ENCODE results near the gene SLC19A1. TPM values are rescaled to one million over a fixed set of nuclear protein-coding genes. Genes with fewer than 3 reads are reported as not detected.
A peak's percentile ranks its signal among the peaks of the same experiment; 100 is the strongest.
"Not testable (repeated sequence)": the region's sequence is repeated elsewhere in the genome, so short reads cannot be mapped to it uniquely, and the experiment has no call there.

Gene SLC19A1
- total and polyA plus RNA-seq, 3 experiments from 2014 or later = 7.0 to 66.8 (median 55.7) TPM

DNA sequence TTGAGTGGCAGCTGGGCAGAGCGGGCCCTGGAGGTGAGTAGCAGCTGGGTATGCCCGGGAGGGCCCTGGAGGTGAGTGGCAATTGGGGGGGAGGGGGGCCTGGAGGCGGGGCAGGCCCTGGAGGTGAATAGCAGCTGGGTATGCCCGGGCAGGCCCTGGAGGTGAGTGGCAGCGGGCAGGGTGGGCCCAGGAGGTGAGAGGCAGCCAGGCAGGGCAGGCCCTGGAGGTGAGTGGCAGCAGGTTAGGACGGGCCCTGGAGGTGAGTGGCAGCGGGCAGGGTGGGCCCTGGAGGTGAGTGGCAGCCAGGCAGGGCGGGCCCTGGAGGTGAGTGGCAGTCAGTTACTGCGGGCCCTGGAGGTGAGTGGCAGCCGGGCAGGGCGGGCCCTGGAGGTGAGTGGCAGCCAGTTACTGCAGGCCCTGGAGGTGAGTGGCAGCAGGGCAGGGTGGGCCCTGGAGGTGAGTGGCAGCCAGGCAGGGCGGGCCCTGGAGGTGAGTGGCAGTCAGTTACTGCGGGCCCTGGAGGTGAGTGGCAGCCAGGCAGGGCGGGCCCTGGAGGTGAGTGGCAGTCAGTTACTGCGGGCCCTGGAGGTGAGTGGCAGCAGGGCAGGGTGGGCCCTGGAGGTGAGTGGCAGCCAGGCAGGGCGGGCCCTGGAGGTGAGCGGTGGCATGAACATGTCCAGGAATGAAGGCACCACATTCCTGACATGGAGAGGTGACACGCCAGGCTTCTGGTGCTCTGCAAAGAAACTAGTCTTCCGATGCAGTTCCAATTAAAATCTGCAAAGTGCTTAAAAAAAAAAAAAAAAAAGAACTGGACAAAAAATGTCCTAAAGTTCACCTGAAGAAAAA, 14.9 kb downstream of the SLC19A1 start:
- peak in 1 of 5 donors; percentile 30 for DNase-seq
- CTCF ChIA-PET; H3K9me3 ChIP-seq (ENCODE audit: low read length); H3K27me3 Mint-ChIP-seq; H3K4me1 Mint-ChIP-seq; H3K4me3 Mint-ChIP-seq; H3K9me3 Mint-ChIP-seq; H3K4me3 ChIP-seq (ENCODE audit: low read length); H3K4me1 ChIP-seq (ENCODE audit: insufficient read depth, low read length); H3K36me3 ChIP-seq (ENCODE audit: insufficient read depth, low read length); POLR2A ChIA-PET; H3K27me3 ChIP-seq (ENCODE audit: insufficient read depth, low read length, poor library complexity, severe bottlenecking); H3K27ac ChIP-seq (ENCODE audit: low read depth, low read length): not testable (repeated sequence)
- Mint-ChIP-seq H3K27ac (peak overlapping the region in 1 of 8 donors; percentile 87), H3K36me3 (peaks cover 0 to 15% (median 0%) of the 10 kb centered on the region in 3 donors)

DNA sequence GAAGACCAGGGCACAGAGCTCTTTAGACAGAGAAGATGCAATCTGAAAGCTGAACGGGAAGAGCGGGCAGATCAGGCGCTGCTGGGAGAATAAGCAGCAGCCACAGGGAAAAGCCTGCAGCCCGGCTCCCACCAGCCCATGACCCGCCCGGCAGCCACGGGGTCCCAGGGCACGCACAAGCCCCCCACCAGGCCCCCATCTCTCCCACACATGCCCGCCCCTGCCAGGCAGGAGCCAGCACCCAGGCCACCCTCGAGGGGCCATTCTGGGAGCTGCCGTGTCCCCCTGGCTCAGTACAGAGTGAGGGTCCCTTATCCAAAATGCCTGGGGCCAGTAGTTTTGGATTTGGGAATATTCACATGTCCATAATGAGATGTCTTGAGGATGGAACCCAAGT, 16.3 kb downstream of the SLC19A1 start:
- Histone ChIP-seq H3K27ac (ENCODE audit: low read depth, low read length) (no peak overlapping the region), H3K27me3 (ENCODE audit: insufficient read depth, low read length, poor library complexity, severe bottlenecking) (no peaks in the 10 kb centered on the region), H3K4me1 (ENCODE audit: insufficient read depth, low read length) (no peaks in the 10 kb centered on the region), H3K4me3 (ENCODE audit: low read length) (no peak overlapping the region), H3K9me3 (ENCODE audit: low read length) (no peaks in the 10 kb centered on the region), H3K36me3 (ENCODE audit: insufficient read depth, low read length) (peaks cover 9% of the 10 kb centered on the region)
- peaks cover 0 to 4% (median 0%) of the 10 kb centered on the region in 5 donors for H3K9me3 Mint-ChIP-seq
- no peaks in the 10 kb centered on the region for H3K27me3 Mint-ChIP-seq
- ChIA-PET POLR2A (no interaction called here), CTCF (no interaction called here)
- no peaks in the 10 kb centered on the region for H3K4me1 Mint-ChIP-seq
- DNase-seq = peak in 1 of 5 donors; percentile 27
- H3K36me3 Mint-ChIP-seq = peaks cover 7 to 30% (median 11%) of the 10 kb centered on the region in 3 donors
- no peak overlapping the region for H3K27ac Mint-ChIP-seq
- H3K4me3 Mint-ChIP-seq = no peak overlapping the region

DNA sequence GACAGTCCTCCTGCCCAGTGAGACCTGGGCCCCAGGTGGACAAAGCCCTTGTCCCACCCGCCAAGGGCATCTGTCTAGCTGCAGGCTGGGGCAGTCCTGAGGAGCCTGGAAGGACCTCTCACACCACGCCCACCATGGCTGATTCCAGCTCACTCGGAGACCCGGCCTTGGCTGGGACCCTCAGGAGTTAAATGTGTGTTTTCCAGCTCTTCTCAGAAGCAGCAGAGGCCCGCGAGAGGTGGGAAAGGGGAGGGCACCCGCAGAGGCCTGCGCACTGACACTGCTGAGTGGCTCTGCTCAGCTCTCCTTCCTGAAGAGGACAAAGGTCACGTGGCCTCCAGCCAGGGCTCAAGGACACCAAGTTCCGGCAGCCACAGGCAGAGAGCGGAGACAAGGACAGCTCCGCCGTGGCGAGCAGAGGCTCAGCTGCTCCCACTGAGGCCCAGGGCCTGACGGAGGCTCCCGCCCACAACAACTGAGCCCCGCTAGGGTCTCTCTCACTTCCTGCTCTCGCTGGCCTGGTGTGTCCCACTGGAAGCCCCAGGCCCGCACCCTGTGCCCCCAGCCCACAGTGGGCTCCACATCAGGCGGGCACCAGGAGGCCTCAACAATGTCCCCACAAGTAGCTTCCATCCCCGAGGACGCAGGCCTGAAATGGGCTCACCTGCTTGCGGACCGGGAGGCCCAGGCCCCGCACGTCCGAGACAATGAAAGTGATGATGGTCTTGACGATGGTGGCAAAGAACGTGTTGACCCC, 16.9 kb downstream of the SLC19A1 start:
- peaks cover 9% of the 10 kb centered on the region for H3K36me3 ChIP-seq (ENCODE audit: insufficient read depth, low read length)
- no peaks in the 10 kb centered on the region for H3K4me1 ChIP-seq (ENCODE audit: insufficient read depth, low read length)
- H3K9me3 ChIP-seq (ENCODE audit: low read length) = no peaks in the 10 kb centered on the region
- no peaks in the 10 kb centered on the region for H3K27me3 ChIP-seq (ENCODE audit: insufficient read depth, low read length, poor library complexity, severe bottlenecking)
- H3K27ac Mint-ChIP-seq = peak overlapping the region in 1 of 8 donors; percentile 74
- POLR2A ChIA-PET = no interaction called here
- no peaks in the 10 kb centered on the region for H3K4me1 Mint-ChIP-seq
- no peak overlapping the region for H3K4me3 Mint-ChIP-seq
- H3K27me3 Mint-ChIP-seq = no peaks in the 10 kb centered on the region
- H3K36me3 Mint-ChIP-seq = peaks cover 11 to 34% (median 14%) of the 10 kb centered on the region in 3 donors
- H3K27ac ChIP-seq (ENCODE audit: low read depth, low read length) = no peak overlapping the region
- CTCF ChIA-PET = no interaction called here
- peak in 1 of 5 donors; percentile 31 for DNase-seq
- peaks cover 0 to 9% (median under 1%) of the 10 kb centered on the region in 5 donors for H3K9me3 Mint-ChIP-seq
- H3K4me3 ChIP-seq (ENCODE audit: low read length) = no peak overlapping the region

DNA sequence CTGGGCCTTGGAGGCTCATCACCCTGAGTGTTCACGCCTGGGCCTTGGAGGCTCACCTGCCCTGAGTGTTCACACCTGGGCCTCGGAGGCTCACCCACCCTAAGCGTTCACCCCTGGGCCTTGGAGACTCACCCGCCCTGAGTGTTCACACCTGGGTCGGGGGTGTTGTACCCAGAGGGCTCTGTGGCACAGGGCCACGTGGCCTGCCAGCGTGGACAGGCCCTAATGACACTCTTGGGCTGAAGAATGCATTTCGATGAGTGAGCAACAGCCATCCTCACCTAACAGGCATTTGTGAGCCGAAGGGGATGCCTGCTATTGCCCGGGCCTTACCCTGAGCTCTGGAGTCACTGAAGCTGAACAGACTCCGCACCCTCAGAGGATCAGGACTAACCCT, 17.5 kb downstream of the SLC19A1 start:
- peak in 1 of 5 donors; percentile 20 for DNase-seq
- H3K9me3 ChIP-seq (ENCODE audit: low read length) = no peaks in the 10 kb centered on the region
- Mint-ChIP-seq H3K4me3 (no peak overlapping the region), H3K27ac (no peak overlapping the region), H3K4me1 (no peaks in the 10 kb centered on the region), H3K27me3 (no peaks in the 10 kb centered on the region), H3K9me3 (peaks cover 4 to 14% (median 6%) of the 10 kb centered on the region in 5 donors), H3K36me3 (peaks cover 15 to 39% (median 20%) of the 10 kb centered on the region in 3 donors)
- H3K4me1 ChIP-seq (ENCODE audit: insufficient read depth, low read length) = no peaks in the 10 kb centered on the region
- no peak overlapping the region for H3K27ac ChIP-seq (ENCODE audit: low read depth, low read length)
- H3K36me3 ChIP-seq (ENCODE audit: insufficient read depth, low read length) = peaks cover 6% of the 10 kb centered on the region
- no peaks in the 10 kb centered on the region for H3K27me3 ChIP-seq (ENCODE audit: insufficient read depth, low read length, poor library complexity, severe bottlenecking)
- H3K4me3 ChIP-seq (ENCODE audit: low read length) = no peak overlapping the region
- CTCF ChIA-PET = no interaction called here
- POLR2A ChIA-PET = no interaction called here

DNA sequence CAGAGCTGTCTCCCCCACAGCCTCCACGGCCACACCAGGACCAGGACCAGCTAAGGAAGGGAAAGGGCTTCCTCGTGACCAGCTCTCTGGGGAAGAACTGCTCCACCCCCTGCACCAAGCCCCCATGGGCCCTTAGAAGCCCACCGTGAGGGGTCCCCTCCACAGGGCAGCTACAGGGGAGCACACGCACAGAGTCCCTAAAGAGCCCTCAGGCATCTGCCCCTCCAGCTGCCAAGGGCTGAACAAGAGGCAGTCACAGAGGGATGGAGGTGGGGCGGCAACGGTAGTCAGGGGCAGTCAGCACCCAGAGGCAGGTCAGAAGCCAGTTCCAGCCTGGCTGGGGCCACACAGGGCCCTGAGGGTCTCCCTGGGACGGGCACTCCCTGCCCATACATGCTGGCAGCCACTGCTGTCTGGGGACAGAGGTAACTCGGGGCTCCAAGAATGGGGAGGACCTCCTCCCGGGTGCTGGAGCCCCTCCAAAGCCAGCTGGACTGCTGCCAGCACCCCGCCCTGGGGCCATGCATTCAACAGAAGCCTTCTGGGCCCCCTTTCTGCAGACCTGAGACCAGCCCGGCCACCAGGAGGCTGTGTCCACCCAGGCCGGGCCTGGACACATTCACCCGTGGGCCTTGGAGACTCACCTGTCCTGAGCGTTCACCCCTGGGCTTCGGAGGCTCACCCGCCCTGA, 18.7 kb downstream of the SLC19A1 start:
- H3K4me3 ChIP-seq (ENCODE audit: low read length) = no peak overlapping the region
- H3K36me3 ChIP-seq (ENCODE audit: insufficient read depth, low read length) = peaks cover under 1% of the 10 kb centered on the region
- H3K9me3 ChIP-seq (ENCODE audit: low read length) = peaks cover 10% of the 10 kb centered on the region
- H3K4me1 Mint-ChIP-seq = peaks cover 0 to under 1% (median 0%) of the 10 kb centered on the region in 3 donors
- H3K27me3 ChIP-seq (ENCODE audit: insufficient read depth, low read length, poor library complexity, severe bottlenecking) = no peaks in the 10 kb centered on the region
- no peak overlapping the region for H3K27ac ChIP-seq (ENCODE audit: low read depth, low read length)
- H3K36me3 Mint-ChIP-seq = peaks cover 19 to 51% (median 32%) of the 10 kb centered on the region in 3 donors
- H3K9me3 Mint-ChIP-seq = peaks cover 12 to 26% (median 18%) of the 10 kb centered on the region in 5 donors
- H3K27ac Mint-ChIP-seq = no peak overlapping the region
- no peaks in the 10 kb centered on the region for H3K4me1 ChIP-seq (ENCODE audit: insufficient read depth, low read length)
- H3K27me3 Mint-ChIP-seq = no peaks in the 10 kb centered on the region
- no peak overlapping the region for H3K4me3 Mint-ChIP-seq
- DNase-seq = peak in 1 of 5 donors; percentile 31
- ChIA-PET CTCF (no interaction called here), POLR2A (no interaction called here)

DNA sequence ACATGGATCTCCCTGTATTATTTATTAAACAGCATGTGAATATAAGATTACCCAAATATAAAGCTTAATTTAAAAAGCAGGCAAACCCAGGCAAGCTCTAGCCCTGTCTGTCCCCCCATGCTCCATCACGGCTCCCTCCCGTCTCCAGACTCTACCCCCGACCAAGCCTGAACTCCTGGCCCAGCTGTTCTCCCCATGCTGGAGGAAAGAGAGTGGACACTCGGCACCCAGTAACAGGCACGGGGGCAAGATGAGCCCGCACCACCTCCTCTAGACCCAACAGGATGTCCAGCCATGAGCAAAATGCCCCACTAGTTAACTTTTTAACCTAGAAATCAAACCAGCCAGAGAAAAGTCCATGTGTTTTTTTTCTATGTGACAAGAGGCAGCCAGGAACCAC, 19.3 kb downstream of the SLC19A1 start:
- H3K27ac ChIP-seq (ENCODE audit: low read depth, low read length) = no peak overlapping the region
- Mint-ChIP-seq H3K4me1 (peaks cover under 1 to 6% (median 3%) of the 10 kb centered on the region in 3 donors), H3K36me3 (peaks cover 20 to 54% (median 38%) of the 10 kb centered on the region in 3 donors), H3K27ac (no peak overlapping the region), H3K4me3 (no peak overlapping the region), H3K27me3 (no peaks in the 10 kb centered on the region), H3K9me3 (peaks cover 15 to 32% (median 24%) of the 10 kb centered on the region in 5 donors)
- H3K4me3 ChIP-seq (ENCODE audit: low read length) = no peak overlapping the region
- ChIA-PET CTCF (no interaction called here), POLR2A (no interaction called here)
- H3K4me1 ChIP-seq (ENCODE audit: insufficient read depth, low read length) = no peaks in the 10 kb centered on the region
- H3K27me3 ChIP-seq (ENCODE audit: insufficient read depth, low read length, poor library complexity, severe bottlenecking) = no peaks in the 10 kb centered on the region
- H3K36me3 ChIP-seq (ENCODE audit: insufficient read depth, low read length) = no peaks in the 10 kb centered on the region
- H3K9me3 ChIP-seq (ENCODE audit: low read length) = peaks cover 10% of the 10 kb centered on the region
- no peak for DNase-seq

DNA sequence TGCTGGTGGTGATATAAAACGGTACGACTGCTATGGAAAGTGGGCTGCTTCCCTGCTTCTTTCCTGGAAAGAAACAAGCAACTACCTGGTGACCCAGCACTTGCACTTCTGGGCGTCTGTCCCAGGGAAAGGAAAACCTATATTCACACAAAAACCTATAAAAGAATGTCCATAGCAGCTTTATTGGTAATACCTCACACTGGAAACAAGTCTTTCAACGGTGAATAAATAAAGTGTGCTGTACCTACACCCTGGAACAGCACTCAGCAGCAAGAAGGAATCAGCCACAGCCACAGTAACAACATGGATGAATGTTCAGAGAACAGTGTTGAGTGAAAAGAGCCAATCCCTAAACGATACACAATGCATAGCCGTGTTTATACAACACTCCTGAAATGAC, 19.9 kb downstream of the SLC19A1 start:
- DNase-seq = no peak
- Histone ChIP-seq H3K4me3 (ENCODE audit: low read length) (no peak overlapping the region), H3K36me3 (ENCODE audit: insufficient read depth, low read length) (no peaks in the 10 kb centered on the region), H3K27me3 (ENCODE audit: insufficient read depth, low read length, poor library complexity, severe bottlenecking) (no peaks in the 10 kb centered on the region), H3K27ac (ENCODE audit: low read depth, low read length) (no peak overlapping the region), H3K4me1 (ENCODE audit: insufficient read depth, low read length) (no peaks in the 10 kb centered on the region), H3K9me3 (ENCODE audit: low read length) (peaks cover 10% of the 10 kb centered on the region)
- Mint-ChIP-seq H3K27ac (no peak overlapping the region), H3K4me3 (no peak overlapping the region), H3K9me3 (peaks cover 18 to 34% (median 26%) of the 10 kb centered on the region in 5 donors), H3K4me1 (peaks cover 5 to 10% (median 9%) of the 10 kb centered on the region in 3 donors), H3K27me3 (no peaks in the 10 kb centered on the region), H3K36me3 (peaks cover 23 to 53% (median 41%) of the 10 kb centered on the region in 3 donors)
- ChIA-PET POLR2A (no interaction called here), CTCF (no interaction called here)

DNA sequence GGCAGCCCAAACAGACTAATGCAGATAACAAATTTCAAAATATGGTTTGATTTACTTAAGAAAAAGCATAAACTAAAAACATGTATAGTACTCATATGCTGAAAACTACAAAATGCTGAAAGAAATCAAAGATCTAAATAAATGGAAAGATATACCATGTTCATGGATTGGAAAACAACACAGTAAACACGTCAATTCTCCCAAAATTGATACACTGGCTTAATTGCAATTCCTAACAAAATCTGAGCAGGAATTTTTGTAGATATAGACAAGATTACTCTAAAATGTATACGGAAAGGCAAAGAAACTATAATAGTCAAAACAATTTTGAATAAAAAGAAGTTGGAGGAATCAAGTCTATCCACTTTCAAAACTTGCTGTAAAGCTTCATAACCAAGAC, 21.0 kb downstream of the SLC19A1 start:
- Histone ChIP-seq H3K4me1 (ENCODE audit: insufficient read depth, low read length) (no peaks in the 10 kb centered on the region), H3K9me3 (ENCODE audit: low read length) (peaks cover 10% of the 10 kb centered on the region), H3K4me3 (ENCODE audit: low read length) (no peak overlapping the region), H3K27me3 (ENCODE audit: insufficient read depth, low read length, poor library complexity, severe bottlenecking) (no peaks in the 10 kb centered on the region), H3K36me3 (ENCODE audit: insufficient read depth, low read length) (no peaks in the 10 kb centered on the region), H3K27ac (ENCODE audit: low read depth, low read length) (no peak overlapping the region)
- Mint-ChIP-seq H3K27ac (no peak overlapping the region), H3K36me3 (peaks cover 23 to 48% (median 41%) of the 10 kb centered on the region in 3 donors), H3K27me3 (no peaks in the 10 kb centered on the region), H3K4me1 (peaks cover 6 to 10% (median 10%) of the 10 kb centered on the region in 3 donors), H3K9me3 (peaks cover 18 to 34% (median 26%) of the 10 kb centered on the region in 5 donors), H3K4me3 (no peak overlapping the region)
- CTCF ChIA-PET = no interaction called here
- no peak for DNase-seq
- POLR2A ChIA-PET = no interaction called here

Measured in CD8-positive, alpha-beta memory T cell (primary cell).